ENCODE data around the gene EXOC3L4.

EXOC3L4 gene

GRCh38 chr14:103057372-103058163 is 37.0 kb upstream of the EXOC3L4 start, which contains the start of gene CDC42BPB (continued):
- TF ChIP-seq, protein P1, sequence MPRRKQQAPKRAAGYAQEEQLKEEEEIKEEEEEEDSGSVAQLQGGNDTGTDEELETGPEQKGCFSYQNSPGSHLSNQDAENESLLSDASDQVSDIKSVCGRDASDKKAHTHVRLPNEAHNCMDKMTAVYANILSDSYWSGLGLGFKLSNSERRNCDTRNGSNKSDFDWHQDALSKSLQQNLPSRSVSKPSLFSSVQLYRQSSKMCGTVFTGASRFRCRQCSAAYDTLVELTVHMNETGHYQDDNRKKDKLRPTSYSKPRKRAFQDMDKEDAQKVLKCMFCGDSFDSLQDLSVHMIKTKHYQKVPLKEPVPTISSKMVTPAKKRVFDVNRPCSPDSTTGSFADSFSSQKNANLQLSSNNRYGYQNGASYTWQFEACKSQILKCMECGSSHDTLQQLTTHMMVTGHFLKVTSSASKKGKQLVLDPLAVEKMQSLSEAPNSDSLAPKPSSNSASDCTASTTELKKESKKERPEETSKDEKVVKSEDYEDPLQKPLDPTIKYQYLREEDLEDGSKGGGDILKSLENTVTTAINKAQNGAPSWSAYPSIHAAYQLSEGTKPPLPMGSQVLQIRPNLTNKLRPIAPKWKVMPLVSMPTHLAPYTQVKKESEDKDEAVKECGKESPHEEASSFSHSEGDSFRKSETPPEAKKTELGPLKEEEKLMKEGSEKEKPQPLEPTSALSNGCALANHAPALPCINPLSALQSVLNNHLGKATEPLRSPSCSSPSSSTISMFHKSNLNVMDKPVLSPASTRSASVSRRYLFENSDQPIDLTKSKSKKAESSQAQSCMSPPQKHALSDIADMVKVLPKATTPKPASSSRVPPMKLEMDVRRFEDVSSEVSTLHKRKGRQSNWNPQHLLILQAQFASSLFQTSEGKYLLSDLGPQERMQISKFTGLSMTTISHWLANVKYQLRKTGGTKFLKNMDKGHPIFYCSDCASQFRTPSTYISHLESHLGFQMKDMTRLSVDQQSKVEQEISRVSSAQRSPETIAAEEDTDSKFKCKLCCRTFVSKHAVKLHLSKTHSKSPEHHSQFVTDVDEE (CRISPR knock-in tag; IDR thresholded peaks at IDR 0.05) = no peak
- TF ChIP-seq ESRRG (CRISPR knock-in tag; IDR thresholded peaks at IDR 0.05) (no peak), OSR1 (CRISPR knock-in tag; IDR thresholded peaks at IDR 0.05) (no peak), TOX (CRISPR knock-in tag; IDR thresholded peaks at IDR 0.05; ENCODE audit: borderline replicate concordance) (no peak), ZC3H10 (CRISPR knock-in tag; IDR thresholded peaks at IDR 0.05) (no peak), TCF4 (CRISPR knock-in tag; IDR thresholded peaks at IDR 0.05; ENCODE audit: borderline replicate concordance) (no peak), PPARA (CRISPR knock-in tag; IDR thresholded peaks at IDR 0.05; ENCODE audit: borderline replicate concordance) (no peak), ARNTL (CRISPR knock-in tag; IDR thresholded peaks at IDR 0.05; ENCODE audit: borderline replicate concordance, low read depth) (no peak)

DNA sequence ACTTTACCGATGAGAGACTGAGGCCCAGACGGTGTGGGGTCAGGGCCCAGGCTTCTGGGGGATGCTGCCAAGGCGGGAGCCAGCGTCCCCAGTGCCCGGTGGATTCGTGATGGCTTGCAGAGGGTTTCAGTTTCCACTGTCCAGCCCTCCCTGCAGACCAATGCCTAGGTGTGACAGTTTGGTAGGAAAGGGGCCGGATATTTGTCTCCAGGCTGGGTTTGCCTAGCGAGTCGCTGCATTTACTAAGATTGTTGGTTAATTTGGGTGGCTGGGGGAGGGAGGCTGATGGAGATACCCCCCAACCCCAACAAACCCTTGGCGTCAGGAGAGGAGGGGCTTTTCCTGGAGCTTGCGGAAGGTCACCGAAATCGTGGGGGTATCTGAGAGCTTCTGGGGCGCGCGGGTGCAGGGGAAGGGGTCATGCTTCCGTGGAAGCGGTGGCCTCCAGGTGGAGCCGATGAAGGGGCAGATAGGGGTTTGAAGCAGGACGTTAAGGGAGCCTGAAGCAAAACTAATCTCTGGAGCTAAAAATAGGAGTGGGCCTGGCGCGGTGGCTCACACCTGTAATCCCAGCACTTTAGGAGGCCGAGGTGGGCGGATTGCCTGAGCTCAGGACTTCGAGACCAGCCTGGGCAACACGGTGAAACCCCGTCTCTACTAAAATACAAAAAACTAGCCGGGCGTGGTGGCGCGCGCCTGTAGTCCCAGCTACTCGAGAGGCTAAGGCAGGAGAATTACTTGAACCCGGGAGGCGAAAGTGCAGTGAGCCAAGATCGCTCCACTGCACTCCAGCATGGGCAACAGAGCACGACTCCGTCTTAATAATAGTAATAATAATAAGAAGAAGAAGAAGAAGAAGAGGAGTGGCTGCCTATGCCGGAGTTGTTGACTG is 36.1 kb upstream of the EXOC3L4 start:
- TF ChIP-seq ZC3H10 (CRISPR knock-in tag; IDR thresholded peaks at IDR 0.05) (no peak), ZNF565 (CRISPR knock-in tag; conservative IDR thresholded peaks at IDR 0.05; ENCODE audit: low read depth) (no peak)
- peak; percentile 39 for ATAC-seq

DNA sequence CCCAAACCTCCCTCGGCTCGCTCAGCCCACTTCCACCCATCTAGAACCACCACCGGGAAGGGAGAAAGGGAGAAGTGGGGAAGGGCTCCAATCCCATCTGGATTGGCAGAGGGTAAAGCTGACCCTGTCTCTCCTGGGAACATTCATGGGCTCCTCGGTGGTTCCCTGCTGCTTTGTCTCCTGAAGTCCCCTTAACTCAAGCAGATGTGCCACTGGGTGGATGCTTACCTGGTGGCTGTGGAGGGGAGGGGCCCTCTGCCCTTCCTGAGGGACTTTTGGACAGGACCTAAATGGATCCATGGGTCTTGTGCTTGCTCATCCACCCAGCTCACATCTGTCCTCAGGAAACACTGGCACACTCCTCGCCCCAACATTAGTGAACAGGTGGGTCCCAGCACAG is 35.0 kb upstream of the EXOC3L4 start:
- no peak for ATAC-seq
- TF ChIP-seq OSR1 (CRISPR knock-in tag; IDR thresholded peaks at IDR 0.05) = no peak
- TF ChIP-seq ZFP30 (CRISPR knock-in tag; IDR thresholded peaks at IDR 0.05) = no peak
- TF ChIP-seq, protein P2, sequence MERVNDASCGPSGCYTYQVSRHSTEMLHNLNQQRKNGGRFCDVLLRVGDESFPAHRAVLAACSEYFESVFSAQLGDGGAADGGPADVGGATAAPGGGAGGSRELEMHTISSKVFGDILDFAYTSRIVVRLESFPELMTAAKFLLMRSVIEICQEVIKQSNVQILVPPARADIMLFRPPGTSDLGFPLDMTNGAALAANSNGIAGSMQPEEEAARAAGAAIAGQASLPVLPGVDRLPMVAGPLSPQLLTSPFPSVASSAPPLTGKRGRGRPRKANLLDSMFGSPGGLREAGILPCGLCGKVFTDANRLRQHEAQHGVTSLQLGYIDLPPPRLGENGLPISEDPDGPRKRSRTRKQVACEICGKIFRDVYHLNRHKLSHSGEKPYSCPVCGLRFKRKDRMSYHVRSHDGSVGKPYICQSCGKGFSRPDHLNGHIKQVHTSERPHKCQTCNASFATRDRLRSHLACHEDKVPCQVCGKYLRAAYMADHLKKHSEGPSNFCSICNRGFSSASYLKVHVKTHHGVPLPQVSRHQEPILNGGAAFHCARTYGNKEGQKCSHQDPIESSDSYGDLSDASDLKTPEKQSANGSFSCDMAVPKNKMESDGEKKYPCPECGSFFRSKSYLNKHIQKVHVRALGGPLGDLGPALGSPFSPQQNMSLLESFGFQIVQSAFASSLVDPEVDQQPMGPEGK (CRISPR knock-in tag; IDR thresholded peaks at IDR 0.05; ENCODE audit: borderline replicate concordance) = no peak
- TF ChIP-seq ARNTL (CRISPR knock-in tag; IDR thresholded peaks at IDR 0.05; ENCODE audit: borderline replicate concordance, low read depth) = no peak
- TF ChIP-seq ZNF70 (CRISPR knock-in tag; IDR thresholded peaks at IDR 0.05) = no peak
- no peak for TF ChIP-seq ZFP3 (CRISPR knock-in tag; IDR thresholded peaks at IDR 0.05)
- no peak for TF ChIP-seq ISL1 (CRISPR knock-in tag; IDR thresholded peaks at IDR 0.05)
- no peak for TF ChIP-seq PPARA (CRISPR knock-in tag; IDR thresholded peaks at IDR 0.05; ENCODE audit: borderline replicate concordance)
- TF ChIP-seq TOX (CRISPR knock-in tag; IDR thresholded peaks at IDR 0.05; ENCODE audit: borderline replicate concordance) = no peak
- no peak for TF ChIP-seq GLIS3 (CRISPR knock-in tag; IDR thresholded peaks at IDR 0.05)
- TF ChIP-seq SNAI2 (CRISPR knock-in tag; IDR thresholded peaks at IDR 0.05) = no peak
- TF ChIP-seq ZNF8 (CRISPR knock-in tag; IDR thresholded peaks at IDR 0.05) = no peak
- TF ChIP-seq, protein P1 (CRISPR knock-in tag; IDR thresholded peaks at IDR 0.05) = no peak
- TF ChIP-seq ZNF565 (CRISPR knock-in tag; conservative IDR thresholded peaks at IDR 0.05; ENCODE audit: low read depth) = no peak
- TF ChIP-seq BACH2 (CRISPR knock-in tag; IDR thresholded peaks at IDR 0.05; ENCODE audit: borderline replicate concordance) = no peak
- TF ChIP-seq ESRRG (CRISPR knock-in tag; IDR thresholded peaks at IDR 0.05) = no peak
- TF ChIP-seq CSDC2 (CRISPR knock-in tag; IDR thresholded peaks at IDR 0.05) = no peak
- TF ChIP-seq TCF4 (CRISPR knock-in tag; IDR thresholded peaks at IDR 0.05; ENCODE audit: borderline replicate concordance) = no peak
- no peak for TF ChIP-seq CREB5 (CRISPR knock-in tag; IDR thresholded peaks at IDR 0.05; ENCODE audit: low read depth)
